ENCODE results near the gene EML5. TPM values are rescaled to one million over a fixed set of nuclear protein-coding genes. Genes with fewer than 3 reads are reported as not detected.

Gene EML5
- total RNA-seq (2021) (0.32 and 0.63 TPM in 2 replicates), Bru-seq, nascent RNA (percentile 28 among the genes with signal in this experiment), BruChase-seq, experiment 1, labeled RNA remaining after a 2-hour chase (percentile 24 among the genes with signal in this experiment), BruChase-seq, experiment 2, labeled RNA remaining after a 6-hour chase (percentile 25 among the genes with signal in this experiment)
- long read RNA-seq: 0 reads

GRCh38 chr14:88792473-88793258, at the start of gene EML5:
EML5 (minus strand) TSS chr14:88792953; CDS start chr14:88792503, 450 bp downstream.
- Histone ChIP-seq H3K9me3 (ENCODE audit: low read depth, low read length, poor library complexity, severe bottlenecking) (no peaks in the 10 kb centered on the region), H3K4me1 (ENCODE audit: insufficient read depth, low read length, poor library complexity, severe bottlenecking) (peaks cover 4% of the 10 kb centered on the region), H3K4me3 (ENCODE audit: low read depth, low read length, poor library complexity, severe bottlenecking) (peak within 1 kb of the TSS; percentile 54), H3K27ac (ENCODE audit: low read depth, low read length, poor library complexity, severe bottlenecking) (no peak within 1 kb of the TSS), H3K27me3 (replicated peaks; ENCODE audit: insufficient read depth, low read depth, low read length, poor library complexity) (peaks cover 45% of the 10 kb centered on the region), H3K36me3 (ENCODE audit: insufficient read depth, low read length, poor library complexity, severe bottlenecking) (no peaks in the 10 kb centered on the region)
- no TSS peak for BruUV-seq (replicated peaks)
- DNase-seq (ENCODE audit: low spot score): peak; percentile 68
- CTCF ChIA-PET: no interaction called here
- intact Hi-C loops (cut with micrococcal nuclease; ENCODE audit: unreplicated experiment): no loop called here
- TF ChIP-seq CTCF (conservative IDR thresholded peaks at IDR 0.05; ENCODE audit: low read depth, low read length) (no peak), EZH2 (IDR thresholded peaks at IDR 0.05; ENCODE audit: borderline replicate concordance, low read depth, low read length, poor library complexity, severe bottlenecking) (no peak)
- POLR2A ChIA-PET (ENCODE audit: low non-redundant PET): no interaction called here

- H3K27me3 ChIP-seq (replicated peaks; ENCODE audit: insufficient read depth, low read depth, low read length, poor library complexity): no peaks in the 10 kb centered on the region
- no peaks in the 10 kb centered on the region for H3K9me3 ChIP-seq (ENCODE audit: low read depth, low read length, poor library complexity, severe bottlenecking)
- no peak overlapping the region for H3K27ac ChIP-seq (ENCODE audit: low read depth, low read length, poor library complexity, severe bottlenecking)
- DNase-seq (ENCODE audit: low spot score): no peak
- TF ChIP-seq CTCF (conservative IDR thresholded peaks at IDR 0.05; ENCODE audit: low read depth, low read length) (no peak), EZH2 (IDR thresholded peaks at IDR 0.05; ENCODE audit: borderline replicate concordance, low read depth, low read length, poor library complexity, severe bottlenecking) (no peak)
- H3K4me1 ChIP-seq (ENCODE audit: insufficient read depth, low read length, poor library complexity, severe bottlenecking): no peaks in the 10 kb centered on the region
- BruUV-seq (replicated peaks): no TSS peak
- no peak overlapping the region for H3K4me3 ChIP-seq (ENCODE audit: low read depth, low read length, poor library complexity, severe bottlenecking)
- H3K36me3 ChIP-seq (ENCODE audit: insufficient read depth, low read length, poor library complexity, severe bottlenecking): no peaks in the 10 kb centered on the region
- intact Hi-C loops (cut with micrococcal nuclease; ENCODE audit: unreplicated experiment): no loop called here
- ChIA-PET POLR2A (ENCODE audit: low non-redundant PET) (no interaction called here), CTCF (no interaction called here)
These were observed 49.7 kb upstream of the EML5 start for GRCh38 chr14:88842414-88842813.

GRCh38 chr14:88841741-88842140, 49.0 kb upstream of the EML5 start:
- Histone ChIP-seq H3K27me3 (replicated peaks; ENCODE audit: insufficient read depth, low read depth, low read length, poor library complexity) (no peaks in the 10 kb centered on the region), H3K36me3 (ENCODE audit: insufficient read depth, low read length, poor library complexity, severe bottlenecking) (no peaks in the 10 kb centered on the region), H3K4me1 (ENCODE audit: insufficient read depth, low read length, poor library complexity, severe bottlenecking) (no peaks in the 10 kb centered on the region), H3K9me3 (ENCODE audit: low read depth, low read length, poor library complexity, severe bottlenecking) (no peaks in the 10 kb centered on the region), H3K4me3 (ENCODE audit: low read depth, low read length, poor library complexity, severe bottlenecking) (no peak overlapping the region), H3K27ac (ENCODE audit: low read depth, low read length, poor library complexity, severe bottlenecking) (no peak overlapping the region)
- no TSS peak for BruUV-seq (replicated peaks)
- ChIA-PET CTCF (no interaction called here), POLR2A (ENCODE audit: low non-redundant PET) (interaction anchor here (0.6 kb wide), 1 partner anchor 171 kb away, joined by 11 read pairs; no protein-coding TSS in a partner anchor)
- TF ChIP-seq EZH2 (IDR thresholded peaks at IDR 0.05; ENCODE audit: borderline replicate concordance, low read depth, low read length, poor library complexity, severe bottlenecking): no peak
- TF ChIP-seq CTCF (conservative IDR thresholded peaks at IDR 0.05; ENCODE audit: low read depth, low read length): no peak
- intact Hi-C loops (cut with micrococcal nuclease; ENCODE audit: unreplicated experiment): no loop called here
- no peak for DNase-seq (ENCODE audit: low spot score)
